HL-60 (cell line): ENCODE results near the gene DMD.

Source experiments
- DNase-seq, 2 experiments: peaks; one replicate each; pipeline ENCODE4 v3.0.0-alpha.2; 2010 to 2020; ENCODE audit warnings: low read depth in 1 of 2, low spot score in 1 of 2
- H3K27ac ChIP-seq: fragments of 250-450 bp; sonication (Bioruptor Pico); replicated peaks from 2 replicates; pipeline ENCODE4 v1.5.1; 2020; ENCODE audit warnings: mild to moderate bottlenecking, moderate library complexity
- H3K27me3 ChIP-seq: fragments of 250-450 bp; sonication (Bioruptor Pico); 2 replicates; pipeline ENCODE4 v1.5.1; 2021; ENCODE audit warnings: mild to moderate bottlenecking, moderate library complexity; ENCODE audit not compliant: insufficient read depth, poor library complexity, severe bottlenecking
- H3K4me3 ChIP-seq: replicated peaks from 2 replicates; pipeline ENCODE4 v1.5.1; 2011; ENCODE audit warnings: mild to moderate bottlenecking, control low read depth, low read length; ENCODE audit not compliant: insufficient read depth
- CTCF ChIP-seq: IDR thresholded peaks from one replicate; pipeline ENCODE4 v1.5.1; 2011; ENCODE audit warnings: low read length, control low read depth, inconsistent platforms; ENCODE audit not compliant: insufficient read depth
- GABPA ChIP-seq: IDR thresholded peaks from 2 replicates; pipeline ENCODE4 v1.6.1; 2012; ENCODE audit warnings: low read depth
- POLR2AphosphoS5 ChIP-seq: IDR thresholded peaks from 2 replicates; pipeline ENCODE4 v1.6.1; 2012; ENCODE audit warnings: low read depth
- SPI1 ChIP-seq: IDR thresholded peaks from 2 replicates; pipeline ENCODE4 v1.6.1; 2012; ENCODE audit warnings: low read depth, mild to moderate bottlenecking, borderline replicate concordance
- TF ChIP-seq, protein P1 (sequence below): IDR thresholded peaks from 2 replicates; pipeline ENCODE4 v1.6.1; 2012; ENCODE audit warnings: low read depth; ENCODE audit not compliant: insufficient replicate concordance

Gene DMD

DNA sequence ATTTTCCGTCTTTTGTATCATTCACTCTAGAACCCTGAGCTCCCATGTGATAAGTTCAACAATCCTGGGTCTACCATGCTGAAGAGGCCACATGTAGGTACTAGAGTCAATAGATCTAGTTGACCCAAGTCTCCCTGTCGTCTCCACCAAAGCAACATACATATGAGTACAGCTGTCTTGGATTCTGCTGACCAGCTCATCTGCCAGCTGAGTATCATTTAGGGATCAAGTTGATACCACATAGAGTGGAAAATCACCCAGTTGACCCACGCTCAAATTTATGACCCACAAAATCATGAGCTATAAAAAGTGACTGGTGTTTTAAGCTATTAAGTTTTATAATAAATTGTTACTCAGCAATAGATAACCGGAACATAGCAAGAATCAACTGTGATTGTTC, 61.8 kb downstream of the DMD start:
- TF ChIP-seq, protein P1, sequence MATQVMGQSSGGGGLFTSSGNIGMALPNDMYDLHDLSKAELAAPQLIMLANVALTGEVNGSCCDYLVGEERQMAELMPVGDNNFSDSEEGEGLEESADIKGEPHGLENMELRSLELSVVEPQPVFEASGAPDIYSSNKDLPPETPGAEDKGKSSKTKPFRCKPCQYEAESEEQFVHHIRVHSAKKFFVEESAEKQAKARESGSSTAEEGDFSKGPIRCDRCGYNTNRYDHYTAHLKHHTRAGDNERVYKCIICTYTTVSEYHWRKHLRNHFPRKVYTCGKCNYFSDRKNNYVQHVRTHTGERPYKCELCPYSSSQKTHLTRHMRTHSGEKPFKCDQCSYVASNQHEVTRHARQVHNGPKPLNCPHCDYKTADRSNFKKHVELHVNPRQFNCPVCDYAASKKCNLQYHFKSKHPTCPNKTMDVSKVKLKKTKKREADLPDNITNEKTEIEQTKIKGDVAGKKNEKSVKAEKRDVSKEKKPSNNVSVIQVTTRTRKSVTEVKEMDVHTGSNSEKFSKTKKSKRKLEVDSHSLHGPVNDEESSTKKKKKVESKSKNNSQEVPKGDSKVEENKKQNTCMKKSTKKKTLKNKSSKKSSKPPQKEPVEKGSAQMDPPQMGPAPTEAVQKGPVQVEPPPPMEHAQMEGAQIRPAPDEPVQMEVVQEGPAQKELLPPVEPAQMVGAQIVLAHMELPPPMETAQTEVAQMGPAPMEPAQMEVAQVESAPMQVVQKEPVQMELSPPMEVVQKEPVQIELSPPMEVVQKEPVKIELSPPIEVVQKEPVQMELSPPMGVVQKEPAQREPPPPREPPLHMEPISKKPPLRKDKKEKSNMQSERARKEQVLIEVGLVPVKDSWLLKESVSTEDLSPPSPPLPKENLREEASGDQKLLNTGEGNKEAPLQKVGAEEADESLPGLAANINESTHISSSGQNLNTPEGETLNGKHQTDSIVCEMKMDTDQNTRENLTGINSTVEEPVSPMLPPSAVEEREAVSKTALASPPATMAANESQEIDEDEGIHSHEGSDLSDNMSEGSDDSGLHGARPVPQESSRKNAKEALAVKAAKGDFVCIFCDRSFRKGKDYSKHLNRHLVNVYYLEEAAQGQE: no peak
- TF ChIP-seq CTCF (no peak), SPI1 (no peak), GABPA (no peak), POLR2AphosphoS5 (no peak)
- Histone ChIP-seq H3K4me3 (no peak overlapping the region), H3K27me3 (no peaks in the 10 kb centered on the region), H3K27ac (no peak overlapping the region)
- no peak for DNase-seq

DNA sequence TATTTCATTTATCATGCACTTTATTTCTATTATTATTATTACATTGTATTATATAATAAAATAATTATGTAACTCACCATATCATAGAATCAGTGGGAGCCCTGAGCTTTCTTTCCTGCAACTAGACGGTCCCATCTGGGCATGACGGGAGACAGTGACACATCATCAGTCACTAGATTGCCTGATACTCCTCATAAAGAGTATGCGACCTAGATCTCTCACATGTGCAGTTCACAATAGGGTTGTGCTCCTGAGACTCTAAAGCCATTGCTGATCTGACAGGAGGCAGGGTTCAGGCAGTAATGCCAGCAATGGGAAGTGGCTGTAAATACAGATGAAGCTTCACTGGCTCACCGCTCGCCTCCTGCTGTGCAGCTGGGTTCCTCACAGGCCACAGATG, 62.3 kb downstream of the DMD start:
- no peaks in the 10 kb centered on the region for H3K27me3 ChIP-seq
- TF ChIP-seq, protein P1: no peak
- TF ChIP-seq POLR2AphosphoS5 (no peak), GABPA (no peak), SPI1 (no peak), CTCF (no peak)
- H3K4me3 ChIP-seq: no peak overlapping the region
- H3K27ac ChIP-seq: no peak overlapping the region
- no peak for DNase-seq

DNA sequence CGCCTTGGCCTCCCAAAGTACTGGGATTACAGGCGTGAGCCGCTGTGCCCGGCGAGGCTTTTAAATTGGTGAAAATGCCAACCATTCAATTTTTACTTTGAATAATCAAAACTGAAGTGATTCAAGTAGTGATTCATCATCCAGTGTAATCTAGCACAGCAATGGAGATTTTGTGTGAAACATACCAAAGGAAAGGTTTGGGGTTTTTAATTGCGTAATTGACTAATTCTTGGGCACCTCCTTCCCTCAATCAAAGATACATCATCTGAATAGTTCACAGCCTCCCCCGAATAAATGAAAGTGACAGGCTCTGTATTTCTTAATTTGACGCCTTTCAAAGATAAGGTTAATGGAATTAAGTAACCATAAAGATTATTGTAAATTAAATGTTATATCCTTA, 69.0 kb downstream of the DMD start:
- TF ChIP-seq, protein P1: no peak
- TF ChIP-seq POLR2AphosphoS5 (no peak), GABPA (no peak), CTCF (no peak), SPI1 (no peak)

More for the DNA sequence above, 69.0 kb downstream of the DMD start:
- no peaks in the 10 kb centered on the region for H3K27me3 ChIP-seq
- no peak for DNase-seq
- no peak overlapping the region for H3K4me3 ChIP-seq
- H3K27ac ChIP-seq: no peak overlapping the region
